GM12891 (cell line): Measurements from ENCODE around the gene SPRR1A.

Source experiments
- POLR2A ChIP-seq: IDR thresholded peaks from 2 replicates; pipeline ENCODE4 v1.6.1; 2011; ENCODE audit warnings: low read depth, low read length, control low read depth
- POLR2AphosphoS5 ChIP-seq: IDR thresholded peaks from 2 replicates; pipeline ENCODE4 v1.6.1; 2011; ENCODE audit warnings: low read depth, low read length, control low read depth

GRCh38 chr1:153000294-153000693 is 16.4 kb downstream of the SPRR1A start:
- TF ChIP-seq POLR2A, result no peak
- no peak for TF ChIP-seq POLR2AphosphoS5
